HFF-Myc (cell line): Measurements from ENCODE around the gene SIRT2.
"Not testable (repeated sequence)": the region's sequence is repeated elsewhere in the genome, so short reads cannot be mapped to it uniquely, and the experiment has no call there.

Experiments used
- DNase-seq: peaks from one replicate; pipeline ENCODE4 v3.0.0-alpha.2; 2011; ENCODE audit warnings: low read depth; ENCODE audit errors: extremely low read depth
- H3K4me3 ChIP-seq: replicated peaks from 2 replicates; pipeline ENCODE4 v1.5.1; 2011; ENCODE audit warnings: low read depth, mild to moderate bottlenecking, control low read depth, low read length
- TF ChIP-seq, protein P1 (sequence below): IDR thresholded peaks from 2 replicates; pipeline ENCODE4 v1.5.1; 2012; ENCODE audit warnings: mild to moderate bottlenecking, low read depth, low read length, control low read depth; ENCODE audit errors: missing control alignments

SIRT2 gene

DNA sequence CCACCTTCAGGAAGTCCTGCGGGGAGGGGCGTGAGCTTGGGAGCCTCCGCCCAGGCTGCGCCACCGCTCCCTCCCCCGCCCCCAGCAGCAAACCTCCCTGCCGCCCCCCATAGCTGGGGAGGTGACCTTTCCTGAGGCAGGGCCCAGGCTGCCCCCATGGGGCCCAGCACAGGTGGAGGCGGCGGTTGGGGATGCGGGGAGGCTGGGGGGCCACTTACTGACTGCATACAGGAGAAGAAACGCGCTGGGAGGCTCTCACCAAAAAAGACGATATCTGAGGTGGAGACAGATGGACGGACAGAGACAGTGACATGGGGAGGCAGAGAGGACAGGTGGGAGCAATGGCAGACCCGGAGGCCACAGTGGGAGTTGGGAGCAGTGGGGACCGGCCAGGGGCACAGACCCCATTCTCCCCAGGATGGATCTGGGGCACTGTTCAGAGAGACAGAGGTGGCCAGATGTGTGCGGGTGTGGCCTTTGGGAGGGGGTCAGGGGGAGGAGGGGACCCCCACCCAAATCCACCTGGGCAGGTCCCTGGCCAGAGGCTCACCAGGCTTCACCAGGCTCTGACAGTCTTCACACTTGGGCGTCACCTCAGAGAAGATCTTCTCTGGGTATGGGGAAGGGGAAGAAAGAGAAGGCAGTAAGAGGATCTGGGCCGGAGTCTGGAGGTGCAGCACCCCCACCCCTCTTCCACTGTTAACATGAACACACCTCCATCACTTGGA lies 18.4 kb downstream of the SIRT2 start:
- no peak overlapping the region for H3K4me3 ChIP-seq
- TF ChIP-seq, protein P1, sequence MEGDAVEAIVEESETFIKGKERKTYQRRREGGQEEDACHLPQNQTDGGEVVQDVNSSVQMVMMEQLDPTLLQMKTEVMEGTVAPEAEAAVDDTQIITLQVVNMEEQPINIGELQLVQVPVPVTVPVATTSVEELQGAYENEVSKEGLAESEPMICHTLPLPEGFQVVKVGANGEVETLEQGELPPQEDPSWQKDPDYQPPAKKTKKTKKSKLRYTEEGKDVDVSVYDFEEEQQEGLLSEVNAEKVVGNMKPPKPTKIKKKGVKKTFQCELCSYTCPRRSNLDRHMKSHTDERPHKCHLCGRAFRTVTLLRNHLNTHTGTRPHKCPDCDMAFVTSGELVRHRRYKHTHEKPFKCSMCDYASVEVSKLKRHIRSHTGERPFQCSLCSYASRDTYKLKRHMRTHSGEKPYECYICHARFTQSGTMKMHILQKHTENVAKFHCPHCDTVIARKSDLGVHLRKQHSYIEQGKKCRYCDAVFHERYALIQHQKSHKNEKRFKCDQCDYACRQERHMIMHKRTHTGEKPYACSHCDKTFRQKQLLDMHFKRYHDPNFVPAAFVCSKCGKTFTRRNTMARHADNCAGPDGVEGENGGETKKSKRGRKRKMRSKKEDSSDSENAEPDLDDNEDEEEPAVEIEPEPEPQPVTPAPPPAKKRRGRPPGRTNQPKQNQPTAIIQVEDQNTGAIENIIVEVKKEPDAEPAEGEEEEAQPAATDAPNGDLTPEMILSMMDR = no peak
- no peak for DNase-seq

DNA sequence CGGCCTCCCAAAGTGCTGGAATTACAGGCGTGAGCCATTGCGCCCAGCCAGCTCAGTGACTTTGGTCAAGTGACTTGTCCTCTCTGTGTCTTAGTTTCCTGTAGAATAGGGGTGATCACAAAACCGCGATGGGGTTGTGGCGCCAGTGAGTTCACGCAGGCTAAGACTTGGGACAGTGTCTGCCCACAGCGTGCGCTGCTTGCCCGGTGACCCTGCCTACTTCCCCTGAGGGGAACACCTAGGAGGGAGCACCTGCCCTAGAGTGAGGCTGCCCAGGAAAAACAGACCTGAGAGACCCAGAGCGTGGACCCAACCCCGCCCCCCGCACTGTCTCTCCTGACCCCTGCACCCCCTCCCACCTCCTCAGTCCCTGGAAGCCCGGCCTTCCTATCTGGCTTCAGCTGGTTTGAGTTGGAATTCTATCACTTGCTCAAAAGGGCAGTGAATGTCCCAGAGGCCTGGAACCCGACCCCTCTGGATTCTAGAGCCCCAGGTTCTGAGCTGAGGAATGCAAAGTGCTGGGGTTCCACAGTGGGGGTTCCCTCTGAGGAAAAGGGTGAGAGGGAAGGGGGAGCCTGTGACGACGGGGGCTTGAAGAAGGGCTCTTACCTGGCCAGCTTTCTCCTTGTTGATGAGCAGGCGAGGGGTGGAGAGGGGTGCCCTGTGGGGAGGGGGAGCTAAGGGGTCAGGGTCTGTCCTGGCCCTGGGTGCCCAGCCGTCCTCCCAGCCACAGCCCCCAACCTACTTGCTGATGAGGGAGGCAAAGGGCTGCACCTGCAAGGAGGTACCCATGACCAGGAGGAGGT lies 19.1 kb downstream of the SIRT2 start:
- TF ChIP-seq, protein P1 = no peak
- no peak overlapping the region for H3K4me3 ChIP-seq
- DNase-seq = no peak

DNA sequence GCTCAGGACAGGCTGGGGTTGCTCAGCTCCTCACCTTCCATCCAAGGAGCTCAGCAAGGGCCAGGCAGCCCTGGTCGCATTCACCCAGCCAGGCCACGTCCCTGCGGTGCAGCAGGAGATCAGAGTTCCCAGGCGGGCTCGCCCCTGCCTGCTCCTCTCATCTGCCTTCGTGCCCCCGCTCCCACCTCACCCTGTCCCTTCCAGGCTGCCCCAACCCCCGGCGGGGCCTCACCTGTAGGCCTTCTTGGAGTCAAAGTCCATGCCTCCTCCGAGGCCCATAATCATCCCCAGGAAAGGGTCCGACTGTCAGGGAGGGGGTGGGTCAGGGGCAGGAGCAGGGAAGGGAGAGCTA lies 20.0 kb downstream of the SIRT2 start:
- TF ChIP-seq, protein P1 = no peak
- H3K4me3 ChIP-seq = no peak overlapping the region
- DNase-seq = no peak

DNA sequence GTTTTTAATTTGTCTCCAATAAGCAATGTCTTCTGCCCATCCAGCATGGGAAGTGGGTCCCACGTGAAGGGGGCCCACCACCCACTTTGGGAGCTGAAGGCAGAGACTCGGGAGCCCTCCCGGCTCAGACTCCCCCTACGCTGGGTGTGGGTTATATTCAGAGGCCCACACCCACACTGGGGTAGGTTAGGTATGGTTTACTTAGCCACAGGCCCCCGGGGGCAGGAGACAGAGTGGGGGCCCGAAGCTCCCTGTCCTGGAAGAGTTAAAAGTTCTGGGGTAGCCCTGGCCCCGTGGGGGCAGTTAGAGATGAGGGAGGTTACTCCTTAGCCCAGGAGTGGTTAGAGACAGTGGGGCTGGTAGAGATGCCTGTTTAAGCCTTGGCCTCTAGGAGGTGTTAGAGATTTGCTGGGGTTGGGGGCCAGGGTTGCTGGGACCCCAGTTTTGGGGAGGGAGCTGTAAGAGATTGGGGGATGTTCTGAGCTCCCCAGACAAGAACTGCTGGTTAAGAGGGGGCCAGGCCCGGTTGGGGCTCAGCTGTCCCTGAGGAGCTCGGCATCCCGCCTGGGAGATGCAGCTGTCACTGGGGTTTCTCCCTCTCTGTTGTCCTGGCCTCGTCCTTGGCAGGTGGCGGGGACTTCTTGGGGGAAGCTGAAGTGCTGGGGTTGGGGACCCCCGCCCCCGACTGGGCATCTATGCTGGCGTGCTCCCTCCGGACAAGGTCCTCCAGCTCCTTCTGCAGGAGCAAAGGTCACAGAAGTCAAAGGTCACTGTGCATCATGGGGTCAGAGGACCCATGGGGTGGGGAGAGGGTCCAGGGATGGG lies 20.6 kb downstream of the SIRT2 start:
- TF ChIP-seq, protein P1 = no peak
- no peak overlapping the region for H3K4me3 ChIP-seq
- no peak for DNase-seq

DNA sequence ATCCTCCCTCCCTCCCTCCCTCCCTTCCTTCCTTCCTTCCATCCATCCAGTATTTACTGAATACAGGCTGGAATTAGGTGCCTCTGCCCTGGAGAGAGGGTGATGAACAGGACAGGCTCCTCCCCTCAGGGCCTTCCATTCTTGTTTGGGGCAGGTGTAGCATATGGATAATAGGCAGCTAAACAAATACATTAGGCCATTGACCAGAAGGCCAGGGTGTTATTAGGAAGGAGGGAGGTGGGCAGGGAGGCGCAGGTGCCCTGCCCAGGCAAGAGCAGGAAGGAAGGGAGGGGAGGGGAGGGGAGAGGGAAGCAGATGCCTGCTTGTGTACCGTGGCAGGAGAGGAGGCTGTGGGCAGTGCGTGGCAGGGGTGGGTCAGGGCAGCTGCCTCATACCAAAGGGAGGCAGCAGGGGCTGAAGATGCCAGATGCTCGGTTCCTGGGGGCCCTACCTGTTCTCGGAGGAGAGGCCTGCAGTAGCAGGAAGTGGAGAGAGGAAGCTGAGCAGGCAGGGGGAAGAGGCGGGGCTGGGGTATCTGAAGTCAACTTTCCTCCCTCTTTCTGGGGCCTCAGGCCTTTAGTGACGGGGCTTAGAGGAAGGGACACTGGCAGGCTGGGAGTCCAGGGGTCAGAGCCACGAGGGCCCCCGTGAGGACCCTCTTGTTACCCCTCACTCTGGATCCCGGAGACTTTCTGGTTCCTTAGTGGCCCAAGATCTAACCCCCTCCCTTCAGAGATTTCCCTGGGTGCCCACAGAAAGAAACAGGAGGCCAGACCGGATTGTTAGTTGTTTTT lies 21.4 kb downstream of the SIRT2 start, which contains the start of gene RINL:
Gene RINL, minus strand, starts transcription at position 495 of the 794 bp plus-strand sequence. CDS start 1,533 bp downstream, outside the sequence.
- TF ChIP-seq, protein P1 = no peak
- DNase-seq = no peak
- H3K4me3 ChIP-seq = no peak within 1 kb of the TSS

DNA sequence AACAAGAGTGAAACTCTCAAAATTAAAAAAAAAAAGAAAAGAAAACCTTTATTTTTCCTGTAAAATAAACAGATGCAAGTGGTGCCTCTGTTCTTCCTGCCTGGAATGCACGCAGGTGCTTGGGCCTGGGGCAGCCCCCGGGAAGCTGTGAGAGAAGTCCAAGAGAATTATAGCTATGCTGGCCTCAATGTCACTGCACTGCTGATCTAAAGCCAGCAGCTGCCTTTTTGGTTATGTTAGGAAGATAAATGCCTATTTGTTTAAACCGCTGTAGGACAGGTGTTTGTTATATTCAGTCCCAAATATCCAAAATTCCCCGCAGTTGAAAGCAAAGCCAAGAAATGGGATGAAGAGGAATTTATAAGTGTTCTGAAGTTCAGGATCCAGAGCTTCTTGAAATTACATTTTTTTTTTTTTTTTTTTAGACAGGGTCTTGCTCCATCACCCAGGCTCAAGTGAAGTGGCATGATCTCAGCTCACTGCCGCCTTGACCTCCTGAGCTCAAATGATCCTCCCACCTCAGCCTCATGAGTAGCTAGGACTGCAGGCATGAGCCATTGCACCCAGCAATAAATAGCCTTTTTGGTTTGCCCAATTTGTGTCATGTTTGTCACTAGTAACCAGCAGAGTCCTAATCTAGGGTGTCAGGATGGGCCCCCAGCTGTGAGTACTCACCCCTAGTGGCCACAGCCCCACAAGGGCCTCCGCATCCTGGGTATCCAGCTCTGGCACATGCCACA lies 23.6 kb downstream of the SIRT2 start:
- H3K4me3 ChIP-seq = no peak overlapping the region
- TF ChIP-seq, protein P1 = no peak
- DNase-seq = no peak

DNA sequence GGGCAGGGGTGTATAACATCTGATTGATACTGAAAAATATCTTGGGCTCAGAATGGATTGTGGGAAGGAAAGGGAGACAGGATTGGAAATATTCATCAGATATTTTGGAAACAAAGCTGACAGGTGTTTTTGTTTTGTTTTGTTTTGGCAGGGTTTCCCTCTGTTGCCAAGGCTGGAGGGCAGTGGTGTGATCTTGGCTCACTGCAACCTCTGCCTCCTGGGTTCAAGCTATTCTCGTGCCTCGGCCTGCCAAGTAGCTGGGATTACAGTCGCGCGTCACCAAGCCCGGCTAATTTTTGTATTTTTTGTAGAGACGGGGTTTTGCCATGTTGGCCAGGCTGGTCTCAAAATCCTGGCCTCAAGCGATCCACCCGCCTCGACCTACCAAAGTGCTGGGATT lies 26.0 kb downstream of the SIRT2 start:
- DNase-seq, H3K4me3 ChIP-seq: not testable (repeated sequence)
